ENCODE results near the gene GDE1.

DNA sequence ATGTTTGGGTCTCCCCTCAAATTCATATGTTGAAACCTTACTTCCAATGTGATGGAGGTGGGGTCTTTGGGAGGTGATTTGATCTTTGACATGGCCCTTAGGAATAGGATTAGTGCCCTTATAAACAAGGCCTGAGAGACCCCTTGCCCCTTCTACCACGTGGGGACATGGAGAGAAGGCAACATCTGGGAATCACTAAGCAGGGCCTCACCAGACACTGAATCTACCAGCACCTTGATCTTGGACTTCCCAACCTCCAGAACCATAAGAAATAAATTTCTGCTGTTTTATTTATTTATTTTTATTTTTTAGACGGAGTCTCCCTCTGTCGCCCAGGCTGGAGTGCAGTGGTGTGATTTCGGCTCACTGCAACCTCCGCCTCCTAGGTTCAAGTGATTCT, 40.1 kb downstream of the GDE1 start:
- TF ChIP-seq, protein P1, sequence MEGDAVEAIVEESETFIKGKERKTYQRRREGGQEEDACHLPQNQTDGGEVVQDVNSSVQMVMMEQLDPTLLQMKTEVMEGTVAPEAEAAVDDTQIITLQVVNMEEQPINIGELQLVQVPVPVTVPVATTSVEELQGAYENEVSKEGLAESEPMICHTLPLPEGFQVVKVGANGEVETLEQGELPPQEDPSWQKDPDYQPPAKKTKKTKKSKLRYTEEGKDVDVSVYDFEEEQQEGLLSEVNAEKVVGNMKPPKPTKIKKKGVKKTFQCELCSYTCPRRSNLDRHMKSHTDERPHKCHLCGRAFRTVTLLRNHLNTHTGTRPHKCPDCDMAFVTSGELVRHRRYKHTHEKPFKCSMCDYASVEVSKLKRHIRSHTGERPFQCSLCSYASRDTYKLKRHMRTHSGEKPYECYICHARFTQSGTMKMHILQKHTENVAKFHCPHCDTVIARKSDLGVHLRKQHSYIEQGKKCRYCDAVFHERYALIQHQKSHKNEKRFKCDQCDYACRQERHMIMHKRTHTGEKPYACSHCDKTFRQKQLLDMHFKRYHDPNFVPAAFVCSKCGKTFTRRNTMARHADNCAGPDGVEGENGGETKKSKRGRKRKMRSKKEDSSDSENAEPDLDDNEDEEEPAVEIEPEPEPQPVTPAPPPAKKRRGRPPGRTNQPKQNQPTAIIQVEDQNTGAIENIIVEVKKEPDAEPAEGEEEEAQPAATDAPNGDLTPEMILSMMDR (IDR thresholded peaks at IDR 0.05; ENCODE audit: insufficient read depth, low read length, poor library complexity, severe bottlenecking), result no peak
- no peak for TF ChIP-seq EZH2phosphoT487 (conservative IDR thresholded peaks at IDR 0.05; ENCODE audit: low read length)

Measured in SU-DHL-6 (cell line).